ENCODE measurements around the gene CRYM.

DNA sequence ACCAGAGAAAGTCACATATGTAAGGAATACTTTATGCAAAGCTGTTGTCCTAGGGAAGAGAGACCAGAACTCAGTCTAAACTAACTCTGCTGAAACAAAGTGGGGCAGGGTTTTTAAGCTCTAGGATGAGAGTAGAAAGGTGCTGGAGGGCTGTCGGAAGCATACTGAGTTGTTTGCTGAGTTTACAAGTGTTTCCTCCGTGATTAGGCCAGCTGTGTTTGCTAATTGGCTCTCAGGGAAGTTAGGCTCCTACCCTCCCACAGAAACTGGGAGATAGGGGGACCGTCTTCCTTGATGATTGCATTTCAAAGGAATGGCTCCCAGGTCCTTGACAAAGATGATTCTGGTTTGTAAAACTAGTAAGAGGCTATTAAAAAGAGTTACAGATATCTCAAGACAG lies 24.4 kb upstream of the CRYM start:
- TF ChIP-seq, protein P1, sequence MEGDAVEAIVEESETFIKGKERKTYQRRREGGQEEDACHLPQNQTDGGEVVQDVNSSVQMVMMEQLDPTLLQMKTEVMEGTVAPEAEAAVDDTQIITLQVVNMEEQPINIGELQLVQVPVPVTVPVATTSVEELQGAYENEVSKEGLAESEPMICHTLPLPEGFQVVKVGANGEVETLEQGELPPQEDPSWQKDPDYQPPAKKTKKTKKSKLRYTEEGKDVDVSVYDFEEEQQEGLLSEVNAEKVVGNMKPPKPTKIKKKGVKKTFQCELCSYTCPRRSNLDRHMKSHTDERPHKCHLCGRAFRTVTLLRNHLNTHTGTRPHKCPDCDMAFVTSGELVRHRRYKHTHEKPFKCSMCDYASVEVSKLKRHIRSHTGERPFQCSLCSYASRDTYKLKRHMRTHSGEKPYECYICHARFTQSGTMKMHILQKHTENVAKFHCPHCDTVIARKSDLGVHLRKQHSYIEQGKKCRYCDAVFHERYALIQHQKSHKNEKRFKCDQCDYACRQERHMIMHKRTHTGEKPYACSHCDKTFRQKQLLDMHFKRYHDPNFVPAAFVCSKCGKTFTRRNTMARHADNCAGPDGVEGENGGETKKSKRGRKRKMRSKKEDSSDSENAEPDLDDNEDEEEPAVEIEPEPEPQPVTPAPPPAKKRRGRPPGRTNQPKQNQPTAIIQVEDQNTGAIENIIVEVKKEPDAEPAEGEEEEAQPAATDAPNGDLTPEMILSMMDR (IDR thresholded peaks at IDR 0.05): no peak
- no peak for TF ChIP-seq POLR2A (IDR thresholded peaks at IDR 0.05)
